Neural progenitor cell (in vitro differentiated cells): Measurements from ENCODE around the gene MOG. TPM values are rescaled to one million over a fixed set of nuclear protein-coding genes. Genes with fewer than 3 reads are reported as not detected.

Source experiments
- DNase-seq: peaks from one replicate; pipeline ENCODE4 v3.0.0-alpha.2; 2016; ENCODE audit warnings: low spot score
- H2AFZ ChIP-seq: fragments of 200-600 bp; sonication (generic); replicated peaks from 2 replicates; pipeline ENCODE4 v1.6.1; 2016; ENCODE audit warnings: antibody characterized with exemption
- H3F3A ChIP-seq: fragments of 200-600 bp; sonication (generic); 2 replicates; pipeline ENCODE4 v1.6.1; 2016; ENCODE audit warnings: antibody characterized with exemption, low read depth
- H3K27ac ChIP-seq: fragments of 200-600 bp; sonication (generic); 2 replicates; pipeline ENCODE4 v1.5.1; 2016; ENCODE audit warnings: mild to moderate bottlenecking
- H3K27me3 ChIP-seq: fragments of 200-600 bp; sonication (generic); 2 replicates; pipeline ENCODE4 v1.6.1; 2016; ENCODE audit warnings: mild to moderate bottlenecking, moderate library complexity
- H3K36me3 ChIP-seq: fragments of 200-600 bp; sonication (generic); 2 replicates; pipeline ENCODE4 v1.5.1; 2016
- H3K4me1 ChIP-seq: fragments of 200-600 bp; sonication (generic); 2 replicates; pipeline ENCODE4 v1.6.1; 2016; ENCODE audit warnings: mixed run types
- H3K4me2 ChIP-seq: fragments of 200-600 bp; sonication (generic); 2 replicates; pipeline ENCODE4 v1.6.1; 2016
- H3K4me3 ChIP-seq: fragments of 200-600 bp; sonication (generic); 2 replicates; pipeline ENCODE4 v1.5.1; 2016
- H3K79me2 ChIP-seq: fragments of 200-600 bp; sonication (generic); 2 replicates; pipeline ENCODE4 v1.6.1; 2016; ENCODE audit warnings: low read depth
- H3K9ac ChIP-seq: fragments of 200-600 bp; sonication (generic); 2 replicates; pipeline ENCODE4 v1.6.1; 2016
- H3K9me3 ChIP-seq: fragments of 200-600 bp; sonication (generic); 2 replicates; pipeline ENCODE4 v1.5.1; 2016; ENCODE audit warnings: low read depth
- H4K20me1 ChIP-seq: fragments of 200-600 bp; sonication (generic); 2 replicates; pipeline ENCODE4 v1.6.1; 2016; ENCODE audit warnings: low read depth
- H3K27ac Mint-ChIP-seq: 3 replicates; pipeline ENCODE4 v1.8.0; 2021; ENCODE audit warnings: mixed read lengths
- H3K27me3 Mint-ChIP-seq: 2 replicates; pipeline ENCODE4 v1.8.0; 2022; ENCODE audit warnings: low read depth, mild to moderate bottlenecking, inconsistent platforms, moderate library complexity, mixed read lengths; ENCODE audit not compliant: insufficient read depth
- H3K36me3 Mint-ChIP-seq: 3 replicates; pipeline ENCODE4 v1.8.0; 2021; ENCODE audit warnings: mixed read lengths
- H3K4me1 Mint-ChIP-seq: 3 replicates; pipeline ENCODE4 v1.8.0; 2021; ENCODE audit warnings: mixed read lengths
- H3K4me3 Mint-ChIP-seq: 3 replicates; pipeline ENCODE4 v1.8.0; 2021; ENCODE audit warnings: mild to moderate bottlenecking, moderate library complexity, mixed read lengths
- H3K9me3 Mint-ChIP-seq: 3 replicates; pipeline ENCODE4 v1.8.0; 2020; ENCODE audit warnings: mixed read lengths
- EZH2 ChIP-seq: fragments of 200-600 bp; sonication (generic); IDR thresholded peaks from 2 replicates; pipeline ENCODE4 v1.6.1; 2017; ENCODE audit warnings: antibody characterized with exemption, mild to moderate bottlenecking, moderate library complexity
- EZH2phosphoT487 ChIP-seq: fragments of 200-600 bp; sonication (generic); IDR thresholded peaks from 2 replicates; pipeline ENCODE4 v1.6.1; 2017; ENCODE audit warnings: antibody characterized with exemption
- total RNA-seq: library from RNA; depleted of rRNA; stranded (reverse); fragments of >200 nt; gene quantifications from 2 replicates; pipeline ENCODE4 v1.2.3, GENCODE V29; 2015; ENCODE audit warnings: low replicate concordance
- TF ChIP-seq, protein P1 (sequence below): fragments of 200-600 bp; sonication (generic); IDR thresholded peaks from 2 replicates; pipeline ENCODE4 v1.5.1; 2017; ENCODE audit warnings: antibody characterized with exemption, mild to moderate bottlenecking

Gene MOG
- total RNA-seq = not detected in 2 replicates

DNA sequence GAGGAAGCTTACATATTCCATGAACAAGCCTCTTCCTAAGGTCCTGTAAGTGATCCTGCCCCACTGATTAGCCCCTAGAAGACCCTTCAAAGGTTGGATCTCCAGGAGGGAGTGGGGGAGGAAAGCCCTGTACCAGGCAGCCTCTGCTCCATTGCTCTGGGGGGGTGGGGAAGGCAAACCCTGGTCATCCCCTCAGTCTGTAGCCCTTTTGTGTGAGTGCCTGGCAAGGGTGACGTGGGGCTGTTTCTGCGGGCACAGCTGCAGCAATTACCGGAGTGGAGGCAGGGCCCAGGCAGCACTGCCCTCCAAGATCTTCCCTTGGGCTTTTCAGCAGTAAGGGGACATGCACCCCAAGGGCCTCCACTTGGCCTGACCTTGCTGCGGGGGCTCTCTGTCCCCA lies at the start of gene MOG:
Gene MOG (plus strand): TSS at position 295 of the 400 bp plus-strand sequence. CDS start 118 bp downstream, outside the sequence.
- no peak within 1 kb of the TSS for H3K4me3 ChIP-seq
- H3K4me1 ChIP-seq = peaks cover 3% of the 10 kb centered on the region
- no peak within 1 kb of the TSS for H3K27ac ChIP-seq
- H3F3A ChIP-seq = peaks cover 13% of the 10 kb centered on the region
- H3K9me3 ChIP-seq = no peaks in the 10 kb centered on the region
- Mint-ChIP-seq H3K36me3 (no peaks in the 10 kb centered on the region), H3K4me1 (peaks cover 6% of the 10 kb centered on the region), H3K27me3 (no peaks in the 10 kb centered on the region), H3K27ac (no peak within 1 kb of the TSS), H3K9me3 (peaks cover 2% of the 10 kb centered on the region), H3K4me3 (no peak within 1 kb of the TSS)
- H3K27me3 ChIP-seq = no peaks in the 10 kb centered on the region
- H4K20me1 ChIP-seq = no peaks in the 10 kb centered on the region
- no peak for DNase-seq
- H3K36me3 ChIP-seq = no peaks in the 10 kb centered on the region
- no peaks in the 10 kb centered on the region for H3K79me2 ChIP-seq
- H3K9ac ChIP-seq = no peak within 1 kb of the TSS
- TF ChIP-seq EZH2phosphoT487 (no peak), EZH2 (no peak)
- TF ChIP-seq, protein P1, sequence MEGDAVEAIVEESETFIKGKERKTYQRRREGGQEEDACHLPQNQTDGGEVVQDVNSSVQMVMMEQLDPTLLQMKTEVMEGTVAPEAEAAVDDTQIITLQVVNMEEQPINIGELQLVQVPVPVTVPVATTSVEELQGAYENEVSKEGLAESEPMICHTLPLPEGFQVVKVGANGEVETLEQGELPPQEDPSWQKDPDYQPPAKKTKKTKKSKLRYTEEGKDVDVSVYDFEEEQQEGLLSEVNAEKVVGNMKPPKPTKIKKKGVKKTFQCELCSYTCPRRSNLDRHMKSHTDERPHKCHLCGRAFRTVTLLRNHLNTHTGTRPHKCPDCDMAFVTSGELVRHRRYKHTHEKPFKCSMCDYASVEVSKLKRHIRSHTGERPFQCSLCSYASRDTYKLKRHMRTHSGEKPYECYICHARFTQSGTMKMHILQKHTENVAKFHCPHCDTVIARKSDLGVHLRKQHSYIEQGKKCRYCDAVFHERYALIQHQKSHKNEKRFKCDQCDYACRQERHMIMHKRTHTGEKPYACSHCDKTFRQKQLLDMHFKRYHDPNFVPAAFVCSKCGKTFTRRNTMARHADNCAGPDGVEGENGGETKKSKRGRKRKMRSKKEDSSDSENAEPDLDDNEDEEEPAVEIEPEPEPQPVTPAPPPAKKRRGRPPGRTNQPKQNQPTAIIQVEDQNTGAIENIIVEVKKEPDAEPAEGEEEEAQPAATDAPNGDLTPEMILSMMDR = no peak
- no peak within 1 kb of the TSS for H3K4me2 ChIP-seq
- H2AFZ ChIP-seq = no peak within 1 kb of the TSS

DNA sequence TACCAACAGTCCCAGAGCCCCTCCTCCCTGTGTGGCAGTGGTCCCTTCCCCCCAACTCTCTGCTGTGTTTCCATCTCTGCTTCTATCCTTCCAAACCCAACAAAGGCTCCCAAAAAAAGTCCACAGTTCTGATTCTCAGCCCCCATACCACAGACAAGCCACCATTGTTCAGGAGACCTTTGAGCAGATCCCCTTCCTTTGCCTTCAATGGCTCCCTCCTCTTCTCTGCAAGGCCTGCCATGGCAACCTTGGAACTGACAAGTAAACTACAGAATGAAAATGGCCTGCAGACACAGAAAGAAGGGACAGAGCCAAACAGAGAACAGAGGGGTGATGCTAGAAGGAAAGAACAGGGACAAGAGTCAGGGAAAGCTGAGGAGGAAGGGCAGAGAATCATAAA lies 48.8 kb upstream of the MOG start:
- Mint-ChIP-seq H3K4me1 (peaks cover 12% of the 10 kb centered on the region), H3K27ac (no peak overlapping the region), H3K4me3 (no peak overlapping the region), H3K36me3 (peaks cover 59% of the 10 kb centered on the region), H3K9me3 (no peaks in the 10 kb centered on the region), H3K27me3 (peaks cover 5% of the 10 kb centered on the region)
- Histone ChIP-seq H3K9ac (no peak overlapping the region), H2AFZ (no peak overlapping the region), H3F3A (peaks cover 2% of the 10 kb centered on the region), H3K4me1 (peaks cover 8% of the 10 kb centered on the region), H4K20me1 (peaks cover 13% of the 10 kb centered on the region), H3K4me2 (no peak overlapping the region), H3K27ac (no peak overlapping the region), H3K79me2 (no peaks in the 10 kb centered on the region), H3K36me3 (peaks cover 10% of the 10 kb centered on the region), H3K4me3 (no peak overlapping the region), H3K27me3 (no peaks in the 10 kb centered on the region), H3K9me3 (no peaks in the 10 kb centered on the region)
- no peak for DNase-seq
- TF ChIP-seq EZH2 = no peak
- TF ChIP-seq, protein P1 = no peak
- no peak for TF ChIP-seq EZH2phosphoT487

DNA sequence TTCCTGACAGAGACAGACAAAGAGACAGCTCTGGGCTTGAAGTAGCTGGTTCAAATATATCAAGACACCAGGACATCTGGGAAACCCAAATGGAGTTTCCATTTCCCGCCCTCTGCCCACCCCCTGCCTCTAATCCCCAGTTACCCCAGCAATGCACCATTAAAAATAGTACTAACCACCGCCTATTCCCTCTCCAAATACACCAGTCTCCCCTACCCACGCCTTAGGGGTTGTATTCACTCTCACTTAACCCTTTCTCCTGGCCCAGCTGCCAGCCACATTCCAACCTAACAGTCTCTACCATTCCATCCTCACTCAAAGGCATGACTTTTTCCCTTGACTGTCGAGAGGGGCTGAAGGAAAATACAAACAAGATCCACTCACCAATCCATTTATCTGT lies 46.4 kb upstream of the MOG start:
- peaks cover 64% of the 10 kb centered on the region for H3K36me3 Mint-ChIP-seq
- Histone ChIP-seq H3K4me1 (peaks cover 3% of the 10 kb centered on the region), H3K36me3 (peaks cover 10% of the 10 kb centered on the region)

More for the DNA sequence above, 46.4 kb upstream of the MOG start:
- H3K9me3 ChIP-seq = no peaks in the 10 kb centered on the region
- no peaks in the 10 kb centered on the region for H3K9me3 Mint-ChIP-seq
- no peak overlapping the region for H3K9ac ChIP-seq
- no peak overlapping the region for H3K4me2 ChIP-seq
- H3K4me3 Mint-ChIP-seq = no peak overlapping the region
- H3K4me3 ChIP-seq = no peak overlapping the region
- no peak overlapping the region for H2AFZ ChIP-seq
- no peak overlapping the region for H3K27ac Mint-ChIP-seq
- peaks cover 5% of the 10 kb centered on the region for H3K27me3 Mint-ChIP-seq
- no peaks in the 10 kb centered on the region for H3F3A ChIP-seq
- peaks cover 5% of the 10 kb centered on the region for H3K4me1 Mint-ChIP-seq
- no peak for DNase-seq
- no peaks in the 10 kb centered on the region for H3K79me2 ChIP-seq
- no peaks in the 10 kb centered on the region for H3K27me3 ChIP-seq
- H3K27ac ChIP-seq = no peak overlapping the region
- H4K20me1 ChIP-seq = peaks cover 2% of the 10 kb centered on the region
- TF ChIP-seq, protein P1 = no peak
- TF ChIP-seq EZH2phosphoT487 = no peak
- TF ChIP-seq EZH2 = no peak
